OCI-LY7 (cell line): ENCODE data around the gene CST4. TPM values are rescaled to one million over a fixed set of nuclear protein-coding genes. Genes with fewer than 3 reads are reported as not detected.

ENCODE experiments used
- BruUV-seq: library from RNA; stranded (reverse); fragments of 400-500 nt; replicated peaks from 2 replicates; lab custom pipeline; 2021; lab: Mats Ljungman, UMichigan
- CTCF ChIA-PET: fragments of 300-600 bp; sonication (Branson Sonifier 250); formaldehyde crosslinking; loops from one replicate; lab custom pipeline; 2022; ENCODE audit warnings: antibody characterized with exemption; ENCODE audit not compliant: unreplicated experiment; lab: Charles Lee
- POLR2A ChIA-PET: fragments of 300-600 bp; sonication (Branson Sonifier 250); formaldehyde crosslinking; loops from one replicate; lab custom pipeline; 2022; ENCODE audit warnings: antibody characterized with exemption; lab: Charles Lee
- DNase-seq: peaks from one replicate; pipeline ENCODE4 v3.0.0-alpha.2; 2015; ENCODE audit warnings: low spot score
- H2AFZ ChIP-seq: fragments of 200-600 bp; sonication (generic), shearing (Covaris generic); 2 replicates; pipeline ENCODE4 v1.6.1; 2014; ENCODE audit warnings: mild to moderate bottlenecking, antibody characterized with exemption, low read length, moderate library complexity
- H3K27ac ChIP-seq: fragments of 200-600 bp; sonication (generic); 2 replicates; pipeline ENCODE4 v1.5.1; 2014; ENCODE audit warnings: mixed run types, low read depth, mild to moderate bottlenecking, moderate library complexity, low read length, inconsistent platforms; ENCODE audit not compliant: poor library complexity, severe bottlenecking
- H3K36me3 ChIP-seq: fragments of 200-600 bp; sonication (generic); 2 replicates; pipeline ENCODE4 v1.6.1; 2014; ENCODE audit warnings: mild to moderate bottlenecking, antibody characterized with exemption, low read length, moderate library complexity, mixed read lengths; ENCODE audit not compliant: insufficient read depth
- H3K4me1 ChIP-seq: fragments of 200-600 bp; sonication (generic); 2 replicates; pipeline ENCODE4 v1.5.1; 2014; ENCODE audit warnings: mild to moderate bottlenecking, low read length; ENCODE audit not compliant: insufficient read depth, poor library complexity, severe bottlenecking
- H3K4me2 ChIP-seq: fragments of 200-600 bp; sonication (generic); 2 replicates; pipeline ENCODE4 v1.6.1; 2014; ENCODE audit warnings: mild to moderate bottlenecking, low read length
- H3K4me3 ChIP-seq: fragments of 200-600 bp; sonication (generic); 2 replicates; pipeline ENCODE4 v1.5.1; 2014; ENCODE audit warnings: mild to moderate bottlenecking, low read depth, low read length; ENCODE audit not compliant: poor library complexity, severe bottlenecking
- H3K79me2 ChIP-seq: fragments of 200-600 bp; sonication (generic); 2 replicates; pipeline ENCODE4 v1.6.1; 2016; ENCODE audit warnings: low read depth, mild to moderate bottlenecking, low read length, moderate library complexity, mixed read lengths; ENCODE audit not compliant: insufficient read depth
- H3K9me2 ChIP-seq: fragments of 200-600 bp; sonication (generic); 2 replicates; pipeline ENCODE4 v1.6.1; 2016; ENCODE audit warnings: mild to moderate bottlenecking, low read length, mixed read lengths; ENCODE audit not compliant: insufficient read depth
- H3K9me3 ChIP-seq: fragments of 200-600 bp; sonication (generic); 2 replicates; pipeline ENCODE4 v1.6.1; 2014; ENCODE audit warnings: mild to moderate bottlenecking, mixed run types, low read length, mixed read lengths
- H4K20me1 ChIP-seq: fragments of 200-600 bp; sonication (generic); 2 replicates; pipeline ENCODE4 v1.6.1; 2014; ENCODE audit warnings: mild to moderate bottlenecking, antibody characterized with exemption, low read length, moderate library complexity, mixed read lengths; ENCODE audit not compliant: insufficient read depth
- EZH2phosphoT487 ChIP-seq: fragments of 200-600 bp; sonication (generic); IDR thresholded peaks from 2 replicates; pipeline ENCODE4 v1.6.1; 2018; ENCODE audit warnings: low read depth, borderline replicate concordance, mild to moderate bottlenecking, mixed run types, antibody characterized with exemption, low read length, moderate library complexity, mixed read lengths
- intact Hi-C: fragments of 100-400 bp; cut with micrococcal nuclease; formaldehyde crosslinking; loops from one replicate; pipeline ENCODE4 v1.10.0; 2022; ENCODE audit not compliant: unreplicated experiment
- total RNA-seq, 2 experiments: library from RNA; depleted of rRNA in 1 of 2; stranded (reverse); fragments of >200 nt in 1 of 2; shearing (Covaris generic) in 1 of 2; gene quantifications; 2 replicates each; pipeline ENCODE4 v1.2.3, GENCODE V29; 2014 to 2022
- TF ChIP-seq, protein P1 (sequence below): fragments of 200-600 bp; sonication (generic); conservative IDR thresholded peaks from 2 replicates; pipeline ENCODE4 v1.5.1; 2014; ENCODE audit warnings: mild to moderate bottlenecking, antibody characterized with exemption, low read length, moderate library complexity, mixed read lengths

The CST4 gene
- total RNA-seq, 2 experiments from 2014 or later: not detected

DNA sequence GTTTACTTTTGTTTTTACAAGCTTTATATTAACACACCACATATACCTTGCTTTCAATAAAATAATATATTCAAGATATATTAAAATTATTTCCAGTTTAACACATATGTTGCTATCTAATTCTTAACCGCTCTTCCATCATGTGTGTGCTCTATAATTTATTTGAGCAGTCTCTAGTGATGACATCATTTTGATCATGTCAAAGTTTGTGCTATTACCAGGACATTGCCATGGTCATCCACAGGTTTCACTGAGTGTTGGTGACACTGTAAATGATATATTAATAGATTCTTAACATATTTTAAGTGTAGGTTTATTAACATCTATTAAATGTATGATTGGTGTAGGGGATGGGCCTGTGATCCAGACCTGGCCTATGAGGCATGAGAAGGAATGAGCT lies 17.1 kb upstream of the CST4 start:
- Histone ChIP-seq H2AFZ (no peak overlapping the region), H3K79me2 (no peaks in the 10 kb centered on the region), H3K4me3 (no peak overlapping the region), H4K20me1 (no peaks in the 10 kb centered on the region), H3K36me3 (no peaks in the 10 kb centered on the region), H3K27ac (no peak overlapping the region), H3K4me2 (no peak overlapping the region), H3K4me1 (no peaks in the 10 kb centered on the region), H3K9me2 (no peaks in the 10 kb centered on the region), H3K9me3 (no peaks in the 10 kb centered on the region)
- TF ChIP-seq EZH2phosphoT487: no peak
- TF ChIP-seq, protein P1, sequence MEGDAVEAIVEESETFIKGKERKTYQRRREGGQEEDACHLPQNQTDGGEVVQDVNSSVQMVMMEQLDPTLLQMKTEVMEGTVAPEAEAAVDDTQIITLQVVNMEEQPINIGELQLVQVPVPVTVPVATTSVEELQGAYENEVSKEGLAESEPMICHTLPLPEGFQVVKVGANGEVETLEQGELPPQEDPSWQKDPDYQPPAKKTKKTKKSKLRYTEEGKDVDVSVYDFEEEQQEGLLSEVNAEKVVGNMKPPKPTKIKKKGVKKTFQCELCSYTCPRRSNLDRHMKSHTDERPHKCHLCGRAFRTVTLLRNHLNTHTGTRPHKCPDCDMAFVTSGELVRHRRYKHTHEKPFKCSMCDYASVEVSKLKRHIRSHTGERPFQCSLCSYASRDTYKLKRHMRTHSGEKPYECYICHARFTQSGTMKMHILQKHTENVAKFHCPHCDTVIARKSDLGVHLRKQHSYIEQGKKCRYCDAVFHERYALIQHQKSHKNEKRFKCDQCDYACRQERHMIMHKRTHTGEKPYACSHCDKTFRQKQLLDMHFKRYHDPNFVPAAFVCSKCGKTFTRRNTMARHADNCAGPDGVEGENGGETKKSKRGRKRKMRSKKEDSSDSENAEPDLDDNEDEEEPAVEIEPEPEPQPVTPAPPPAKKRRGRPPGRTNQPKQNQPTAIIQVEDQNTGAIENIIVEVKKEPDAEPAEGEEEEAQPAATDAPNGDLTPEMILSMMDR: no peak
- ChIA-PET POLR2A (interaction anchor here (0.6 kb wide), 1 partner anchor 11 kb away, joined by 4 read pairs; no protein-coding TSS in a partner anchor), CTCF (no interaction called here)
- intact Hi-C loops: no loop called here
- BruUV-seq: no TSS peak
- no peak for DNase-seq

DNA sequence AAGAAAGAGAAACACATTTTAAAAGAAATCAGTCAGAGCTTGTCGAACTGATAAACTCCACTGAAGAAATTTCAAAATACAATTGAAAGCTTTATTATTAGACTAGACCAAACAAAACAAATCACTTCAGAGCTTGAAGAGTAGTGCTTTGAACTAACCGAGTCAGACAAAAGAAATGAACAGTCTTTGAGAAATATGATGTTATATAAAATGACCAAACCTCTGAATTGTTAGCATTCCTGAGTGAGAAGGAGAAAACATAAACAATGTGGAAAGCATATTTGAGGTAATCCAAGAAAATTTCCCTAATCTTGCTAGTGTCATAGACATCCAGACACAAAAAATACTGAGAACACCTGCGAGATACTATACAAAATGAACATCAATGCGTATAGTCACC lies 13.2 kb upstream of the CST4 start:
- Histone ChIP-seq H3K9me3 (no peaks in the 10 kb centered on the region), H3K4me1 (no peaks in the 10 kb centered on the region), H3K4me2 (no peak overlapping the region), H3K4me3 (no peak overlapping the region), H3K79me2 (no peaks in the 10 kb centered on the region), H4K20me1 (no peaks in the 10 kb centered on the region), H3K27ac (no peak overlapping the region), H3K9me2 (no peaks in the 10 kb centered on the region), H2AFZ (no peak overlapping the region), H3K36me3 (no peaks in the 10 kb centered on the region)
- TF ChIP-seq, protein P1: no peak
- no peak for TF ChIP-seq EZH2phosphoT487
- intact Hi-C loops: no loop called here
- POLR2A ChIA-PET: no interaction called here
- CTCF ChIA-PET: no interaction called here
- DNase-seq: no peak
- no TSS peak for BruUV-seq

DNA sequence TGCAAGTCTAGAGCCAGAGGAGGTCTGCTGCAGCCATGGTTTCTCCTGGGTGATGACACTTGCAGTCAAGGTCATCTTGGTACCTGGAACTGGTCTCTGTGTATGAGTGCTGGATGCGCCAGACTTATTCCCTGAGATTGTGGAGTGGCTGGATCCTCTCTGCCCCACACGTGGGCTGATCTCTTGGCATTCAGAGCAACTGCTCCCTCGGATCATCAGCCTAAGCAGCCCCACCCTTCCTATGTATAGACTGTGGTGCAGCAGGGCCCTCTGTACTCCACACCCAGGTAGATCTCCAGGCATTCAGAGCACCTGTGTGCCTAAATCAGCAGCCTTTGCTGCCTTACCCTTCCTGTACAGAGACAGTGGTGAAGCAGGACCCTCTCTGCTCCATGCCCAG lies 12.1 kb upstream of the CST4 start:
- ChIA-PET CTCF (no interaction called here), POLR2A (no interaction called here)
- no peak overlapping the region for H3K27ac ChIP-seq
- DNase-seq: no peak
- H2AFZ ChIP-seq: no peak overlapping the region
- H4K20me1 ChIP-seq: no peaks in the 10 kb centered on the region
- H3K9me2 ChIP-seq: no peaks in the 10 kb centered on the region
- H3K4me1 ChIP-seq: no peaks in the 10 kb centered on the region
- BruUV-seq: no TSS peak
- intact Hi-C loops: no loop called here
- H3K79me2 ChIP-seq: no peaks in the 10 kb centered on the region
- no peak overlapping the region for H3K4me3 ChIP-seq
- no peak overlapping the region for H3K4me2 ChIP-seq
- H3K9me3 ChIP-seq: no peaks in the 10 kb centered on the region
- no peak for TF ChIP-seq EZH2phosphoT487
- TF ChIP-seq, protein P1: no peak
- H3K36me3 ChIP-seq: no peaks in the 10 kb centered on the region
